Spinal cord (tissue), 10 donors: ENCODE results near the gene OR52A1. TPM values are rescaled to one million over a fixed set of nuclear protein-coding genes. Genes with fewer than 3 reads are reported as not detected.

Experiments used
- DNase-seq, 6 donors: peaks; one replicate each; pipeline versions ENCODE4 v3.0.0 to v3.0.0-alpha.2; 2013 to 2015; ENCODE audit warnings: low spot score in 6 of 6, low read depth in 4 of 6
- H3K27ac ChIP-seq: one replicate; pipeline ENCODE4 v1.5.1; 2013; ENCODE audit warnings: low read depth, low read length, control low read depth
- H3K27me3 ChIP-seq: one replicate; pipeline ENCODE4 v1.6.1; 2013; ENCODE audit warnings: low read length; ENCODE audit not compliant: control insufficient read depth, insufficient read depth
- H3K36me3 ChIP-seq: one replicate; pipeline ENCODE4 v1.6.1; 2013; ENCODE audit warnings: low read length; ENCODE audit not compliant: control insufficient read depth, insufficient read depth
- H3K4me1 ChIP-seq: one replicate; pipeline ENCODE4 v1.6.1; 2013; ENCODE audit warnings: low read length; ENCODE audit not compliant: control insufficient read depth, insufficient read depth
- H3K4me3 ChIP-seq: one replicate; pipeline ENCODE4 v1.5.1; 2013; ENCODE audit warnings: low read depth, low read length, control low read depth
- H3K9me3 ChIP-seq: one replicate; pipeline ENCODE4 v1.6.1; 2013; ENCODE audit warnings: low read length; ENCODE audit not compliant: control insufficient read depth, insufficient read depth
- WGBS: methylation state at CpG from one replicate; pipeline ENCODE4 v1.1.5; 2013; ENCODE audit warnings: missing lambda C conversion rate; ENCODE audit not compliant: insufficient coverage; 5-methylcytosine and 5-hydroxymethylcytosine counted together
- long read RNA-seq, 4 donors: transcript quantifications; one replicate each; lab custom pipeline, GENCODE V29; 2026
- polyA plus RNA-seq, 2 donors: library from polyadenylated mRNA; unstranded; fragments of 120-200 nt; gene quantifications; one replicate each; pipeline ENCODE4 v1.2.1, GENCODE V29; 2013; ENCODE audit not compliant: insufficient read length in 2 of 2
- total RNA-seq, 2 donors: library from RNA; depleted of rRNA in 1 of 2; stranded (reverse); fragments of 120-200 nt in 1 of 2; fragments of >200 nt in 1 of 2; gene quantifications; one replicate each; pipeline versions ENCODE4 v1.2.3 to v1.2.4, GENCODE V29; 2013 to 2014
- donor health status: healthy.

OR52A1 gene
- not detected for total RNA-seq
- under 1 TPM; 0.05 to 0.10 TPM for polyA plus RNA-seq
- long read RNA-seq, donor 1: 0 reads
- long read RNA-seq, donor 2: 0 reads
- long read RNA-seq, donor 3: 0 reads
- long read RNA-seq, donor 4: 0 reads

- WGBS: 90% methylated on average over 1 of the region's 3 CpGs
- DNase-seq: no peak
- no peaks in the 10 kb centered on the region for H3K36me3 ChIP-seq
- H3K27ac ChIP-seq: no peak within 1 kb of the TSS
- H3K4me3 ChIP-seq: no peak within 1 kb of the TSS
- no peaks in the 10 kb centered on the region for H3K4me1 ChIP-seq
- H3K9me3 ChIP-seq: no peaks in the 10 kb centered on the region
- no peaks in the 10 kb centered on the region for H3K27me3 ChIP-seq
These were observed at the start of gene OR52A1 for GRCh38 chr11:5154657-5155056. OR52A1 (minus strand) TSS chr11:5154757; CDS start chr11:5152369, 2,388 bp downstream.

DNA sequence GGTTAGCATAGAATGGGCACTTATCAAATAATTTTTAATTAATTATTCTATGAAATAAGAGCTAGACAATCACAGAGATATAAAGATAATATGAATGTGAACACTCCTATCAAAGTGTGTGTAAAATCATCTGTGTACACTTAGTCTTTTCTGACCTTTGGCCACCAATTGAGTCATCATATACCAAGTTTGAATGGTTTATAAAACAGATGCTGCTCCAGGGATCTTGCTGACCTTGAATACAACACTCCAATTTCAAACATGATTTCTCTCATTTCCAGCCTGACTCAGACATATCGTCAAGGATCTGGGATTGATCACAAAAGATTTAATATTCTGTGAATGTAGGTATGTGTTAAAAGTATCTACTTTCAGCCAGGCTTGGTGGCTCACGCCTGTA, 48.8 kb upstream of the OR52A1 start:
- H3K9me3 ChIP-seq: no peaks in the 10 kb centered on the region
- no CpG with 5 or more reads among the region's 2 CpGs for WGBS
- no peaks in the 10 kb centered on the region for H3K36me3 ChIP-seq
- H3K27me3 ChIP-seq: no peaks in the 10 kb centered on the region
- H3K4me3 ChIP-seq: no peak overlapping the region
- no peak overlapping the region for H3K27ac ChIP-seq
- no peak for DNase-seq
- no peaks in the 10 kb centered on the region for H3K4me1 ChIP-seq

- Histone ChIP-seq H3K36me3 (no peaks in the 10 kb centered on the region), H3K4me3 (no peak within 1 kb of the TSS), H3K27ac (no peak within 1 kb of the TSS), H3K9me3 (no peaks in the 10 kb centered on the region), H3K27me3 (no peaks in the 10 kb centered on the region), H3K4me1 (no peaks in the 10 kb centered on the region)
- DNase-seq: no peak
- WGBS: no CpG with 5 or more reads among the region's 1 CpG
These were observed 46.0 kb upstream of the OR52A1 start, which contains the start of gene OR51V1 for GRCh38 chr11:5200582-5200981. OR51V1 (minus strand) TSS chr11:5200682; CDS start chr11:5200682, 0 bp downstream.

DNA sequence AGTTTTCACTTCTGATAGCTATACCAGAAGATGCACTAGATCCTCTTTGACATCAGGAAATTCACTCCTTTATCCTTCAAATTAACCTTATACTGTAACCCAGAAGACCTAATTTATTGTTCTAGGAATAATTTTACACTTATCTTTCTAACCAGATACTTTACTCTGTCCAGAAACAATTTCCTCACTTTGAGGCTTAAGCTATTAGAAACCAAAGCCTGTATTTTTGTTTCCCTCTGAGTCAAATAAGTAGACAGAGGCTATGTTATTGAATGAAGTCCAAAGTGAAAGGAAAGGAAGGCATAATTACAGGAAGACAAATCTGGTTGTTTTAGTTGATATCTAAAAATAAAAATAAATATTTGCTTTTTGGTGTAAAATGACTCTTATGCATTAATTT, 43.7 kb upstream of the OR52A1 start:
- Histone ChIP-seq H3K4me3 (no peak overlapping the region), H3K4me1 (no peaks in the 10 kb centered on the region), H3K27me3 (no peaks in the 10 kb centered on the region), H3K36me3 (no peaks in the 10 kb centered on the region), H3K9me3 (no peaks in the 10 kb centered on the region), H3K27ac (no peak overlapping the region)
- DNase-seq: no peak

DNA sequence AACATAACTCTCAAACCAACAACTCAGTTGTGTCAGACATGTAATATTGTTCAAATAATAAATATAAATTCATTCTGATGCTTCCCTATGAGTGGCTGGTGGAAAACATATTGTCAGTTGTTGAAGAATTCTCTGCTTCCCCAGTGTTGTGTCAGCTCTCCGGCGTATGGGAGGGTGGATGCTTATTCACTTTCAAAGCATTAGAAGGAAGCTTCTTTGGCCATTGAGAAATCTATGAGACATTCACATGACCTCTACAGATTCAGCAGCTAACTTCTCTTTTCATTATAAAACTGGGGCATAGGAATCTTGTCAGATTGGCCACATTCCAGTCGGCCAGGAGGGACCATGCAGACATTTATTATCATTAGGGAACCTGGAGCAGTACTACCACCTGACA, 43.0 kb upstream of the OR52A1 start:
- Histone ChIP-seq H3K27ac (no peak overlapping the region), H3K36me3 (no peaks in the 10 kb centered on the region), H3K27me3 (no peaks in the 10 kb centered on the region), H3K4me3 (no peak overlapping the region), H3K4me1 (no peaks in the 10 kb centered on the region), H3K9me3 (no peaks in the 10 kb centered on the region)
- DNase-seq: no peak
- 80% methylated on average over 1 of the region's 3 CpGs for WGBS

DNA sequence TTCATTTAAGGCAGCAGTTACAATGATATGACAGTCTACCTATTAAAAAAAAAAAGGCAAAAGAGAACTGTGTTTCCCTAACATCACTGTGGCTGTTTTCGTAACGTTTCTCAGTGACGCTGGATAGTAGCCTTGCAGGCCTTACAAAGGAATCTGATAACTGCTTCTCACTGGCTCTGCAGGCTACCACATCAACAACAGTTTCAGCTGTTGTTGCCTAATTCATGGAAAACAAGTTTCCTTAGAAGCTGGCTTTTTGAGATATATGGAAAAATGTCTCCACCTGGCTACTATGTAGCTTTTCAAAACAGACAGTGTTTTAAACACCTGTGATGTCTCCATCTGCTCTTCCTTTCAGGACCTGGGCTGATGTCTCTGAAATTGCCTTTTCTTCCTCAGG, 42.2 kb upstream of the OR52A1 start:
- H3K27me3 ChIP-seq: no peaks in the 10 kb centered on the region
- peak in 1 of 6 donors; percentile 10 for DNase-seq
- H3K36me3 ChIP-seq: no peaks in the 10 kb centered on the region
- H3K4me3 ChIP-seq: no peak overlapping the region
- 63% methylated on average over 3 of the region's 3 CpGs for WGBS
- H3K27ac ChIP-seq: no peak overlapping the region
- no peaks in the 10 kb centered on the region for H3K9me3 ChIP-seq
- H3K4me1 ChIP-seq: no peaks in the 10 kb centered on the region

GRCh38 chr11:5196067-5196466, 41.5 kb upstream of the OR52A1 start:
- no peak for DNase-seq
- no peaks in the 10 kb centered on the region for H3K36me3 ChIP-seq
- H3K4me3 ChIP-seq: no peak overlapping the region
- H3K9me3 ChIP-seq: no peaks in the 10 kb centered on the region
- WGBS: 74% methylated on average over 4 of the region's 5 CpGs
- no peaks in the 10 kb centered on the region for H3K27me3 ChIP-seq
- H3K4me1 ChIP-seq: no peaks in the 10 kb centered on the region
- no peak overlapping the region for H3K27ac ChIP-seq

- Histone ChIP-seq H3K27me3 (no peaks in the 10 kb centered on the region), H3K27ac (no peak overlapping the region), H3K4me3 (no peak overlapping the region), H3K36me3 (no peaks in the 10 kb centered on the region), H3K4me1 (no peaks in the 10 kb centered on the region), H3K9me3 (no peaks in the 10 kb centered on the region)
- no peak for DNase-seq
- no CpG with 5 or more reads among the region's 1 CpG for WGBS
These were observed 38.2 kb upstream of the OR52A1 start for GRCh38 chr11:5192738-5193137.

DNA sequence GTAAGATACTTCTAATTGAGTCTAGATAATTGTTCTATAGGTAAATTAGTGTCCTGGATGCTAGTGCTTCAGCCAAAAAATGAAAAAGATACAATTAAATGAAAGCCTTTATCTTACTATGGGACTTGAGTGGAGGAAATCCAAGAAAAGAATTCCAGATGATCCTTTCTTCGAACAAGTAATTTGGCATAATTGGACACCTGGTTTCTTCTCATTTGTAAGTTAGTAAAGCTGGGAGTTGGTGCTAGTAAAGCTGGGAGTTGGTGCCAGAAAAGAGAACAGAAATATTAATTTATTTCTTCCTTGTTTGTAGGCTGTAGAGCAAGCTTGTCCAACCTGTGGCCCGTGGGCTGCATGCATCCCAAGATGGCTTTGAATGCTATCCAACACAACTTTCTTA, 33.6 kb upstream of the OR52A1 start:
- Histone ChIP-seq H3K27ac (no peak overlapping the region), H3K27me3 (no peaks in the 10 kb centered on the region), H3K4me1 (no peaks in the 10 kb centered on the region), H3K36me3 (no peaks in the 10 kb centered on the region), H3K4me3 (no peak overlapping the region), H3K9me3 (no peaks in the 10 kb centered on the region)
- peak in 2 of 6 donors; percentile 9 to 67 for DNase-seq
- WGBS: 88% methylated on average over 1 of the region's 2 CpGs

DNA sequence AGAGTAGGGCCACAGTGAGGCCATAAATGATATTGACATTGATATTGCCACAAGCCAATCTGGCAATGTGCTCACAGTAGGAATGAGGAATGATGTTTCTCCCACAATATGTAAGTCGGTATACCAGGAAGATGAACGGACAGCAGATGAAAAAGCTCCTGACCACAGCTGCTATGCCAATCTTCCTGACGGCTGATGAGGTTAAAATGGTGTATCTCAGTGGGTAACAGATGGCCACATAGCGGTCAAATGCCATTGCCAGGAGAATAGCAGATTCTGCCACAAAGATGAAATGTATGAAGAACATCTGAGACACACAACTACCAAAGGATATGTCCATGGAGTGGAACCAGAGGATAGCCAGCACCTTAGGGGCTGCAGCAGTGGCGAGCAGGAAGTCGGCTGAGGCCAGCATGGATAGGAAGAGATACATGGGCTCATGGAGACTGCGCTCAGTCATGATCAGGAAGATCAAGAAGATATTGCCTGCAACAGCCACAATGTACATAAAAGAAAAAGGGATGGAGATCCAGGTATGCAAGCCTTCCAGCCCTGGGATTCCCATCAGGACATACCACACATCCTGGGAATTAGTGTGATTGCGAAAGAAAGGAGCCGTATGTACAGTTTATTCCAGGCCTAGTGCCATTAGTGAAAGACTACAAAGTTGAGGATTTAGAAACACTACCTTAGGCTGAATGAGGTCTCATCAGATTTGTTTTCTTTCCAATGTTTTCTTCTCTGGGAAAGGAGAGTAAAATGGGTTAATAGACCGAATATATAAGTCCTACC, 23.7 kb upstream of the OR52A1 start:
- no peaks in the 10 kb centered on the region for H3K4me1 ChIP-seq
- no peak overlapping the region for H3K27ac ChIP-seq
- H3K36me3 ChIP-seq: no peaks in the 10 kb centered on the region
- no peak for DNase-seq
- no peaks in the 10 kb centered on the region for H3K9me3 ChIP-seq
- H3K4me3 ChIP-seq: no peak overlapping the region
- WGBS: 82% methylated on average over 7 of the region's 10 CpGs
- H3K27me3 ChIP-seq: no peaks in the 10 kb centered on the region
